Mucosa of descending colon (tissue), 3 donors: ENCODE data around the gene CDKN3. TPM values are rescaled to one million over a fixed set of nuclear protein-coding genes. Genes with fewer than 3 reads are reported as not detected.
"Not testable (repeated sequence)": the region's sequence is repeated elsewhere in the genome, so short reads cannot be mapped to it uniquely, and the experiment has no call there.

Source experiments
- ATAC-seq: fragments of 200-7000 bp; cut with Tn5 transposase; one replicate; pipeline ENCODE4 v1.9.1; 2020; ENCODE audit warnings: mild to moderate bottlenecking, moderate library complexity
- DNase-seq, 3 donors: peaks; one replicate each; pipeline ENCODE4 v3.0.0-alpha.2; 2020
- H3K36me3 ChIP-seq: fragments of 200-600 bp; one replicate; pipeline ENCODE4 v1.8.0; 2021; ENCODE audit warnings: low read depth, mild to moderate bottlenecking
- H3K4me1 ChIP-seq: fragments of 200-600 bp; one replicate; pipeline ENCODE4 v1.8.0; 2021; ENCODE audit warnings: low read depth, mild to moderate bottlenecking
- H3K4me3 ChIP-seq: fragments of 200-600 bp; one replicate; pipeline ENCODE4 v1.8.0; 2021; ENCODE audit warnings: mild to moderate bottlenecking
- H3K9me3 ChIP-seq: fragments of 200-600 bp; one replicate; pipeline ENCODE4 v1.8.0; 2021; ENCODE audit warnings: mild to moderate bottlenecking
- CTCF ChIP-seq: fragments of 200-600 bp; IDR thresholded peaks from one replicate; pipeline ENCODE4 v1.8.0; 2022; ENCODE audit warnings: antibody characterized with exemption, mild to moderate bottlenecking
- intact Hi-C, 2 donors: fragments of 100-400 bp; cut with DNase I in 1 of 2; cut with micrococcal nuclease in 1 of 2; formaldehyde crosslinking; loops; one replicate each; pipeline versions ENCODE4 v1.11.0 to v1.11.1; 2022; cut with DNase I, micrococcal nuclease
- total RNA-seq, 3 donors: library from RNA; stranded (reverse); fragmentation: NEBNext Ultra II Directional in 2 of 3; extraction: Animal tissue kit (Norgen Biotek cat#: 25700) in 2 of 3; gene quantifications; one replicate each; pipeline versions ENCODE4 v1.2.1 to v1.2.4, GENCODE V29; 2021 to 2023
- donor health status: DM: no; HTN: no; CAD: no; lungs with moderate emphysema.
- donor health status: DM: no; HTN: no; CAD: no.
- donor health status: DM: no; HTN: yes; CAD: no.

Gene CDKN3
- total RNA-seq, 3 donors from 2014 or later = 1.7 to 18.2 (median 3.4) TPM

GRCh38 chr14:54383835-54384234 lies 13.0 kb upstream of the CDKN3 start:
- intact Hi-C loops = no loop called here
- Histone ChIP-seq H3K9me3 (no peaks in the 10 kb centered on the region), H3K4me1 (no peaks in the 10 kb centered on the region), H3K4me3 (no peak overlapping the region), H3K36me3 (no peaks in the 10 kb centered on the region)
- no peak for TF ChIP-seq CTCF
- no peak for DNase-seq
- no peak for ATAC-seq

GRCh38 chr14:54385556-54385955 lies 11.3 kb upstream of the CDKN3 start:
- no peaks in the 10 kb centered on the region for H3K9me3 ChIP-seq
- no peak for TF ChIP-seq CTCF

GRCh38 chr14:54387328-54387727 lies 9.5 kb upstream of the CDKN3 start:
- ATAC-seq (peak; percentile 81), DNase-seq (peak in 1 of 3 donors; percentile 24)
- intact Hi-C loops = no loop called here
- no peak for TF ChIP-seq CTCF
- no peaks in the 10 kb centered on the region for H3K36me3 ChIP-seq
- no peak overlapping the region for H3K4me3 ChIP-seq
- no peaks in the 10 kb centered on the region for H3K4me1 ChIP-seq
- no peaks in the 10 kb centered on the region for H3K9me3 ChIP-seq

More at GRCh38 chr14:54385556-54385955, 11.3 kb upstream of the CDKN3 start:
- Histone ChIP-seq H3K4me3 (no peak overlapping the region), H3K4me1 (no peaks in the 10 kb centered on the region), H3K36me3 (no peaks in the 10 kb centered on the region)
- no peak for ATAC-seq
- intact Hi-C loops = no loop called here
- no peak for DNase-seq

- Histone ChIP-seq H3K4me3 (no peak overlapping the region), H3K9me3 (no peaks in the 10 kb centered on the region), H3K36me3 (no peaks in the 10 kb centered on the region), H3K4me1 (peaks cover under 1% of the 10 kb centered on the region)
- DNase-seq = no peak
- no peak for ATAC-seq
- intact Hi-C loops = no loop called here
- TF ChIP-seq CTCF = no peak
These were observed 4.5 kb upstream of the CDKN3 start for GRCh38 chr14:54392131-54392859.

GRCh38 chr14:54392986-54393884 lies 3.6 kb upstream of the CDKN3 start:
- ATAC-seq, H3K4me3 ChIP-seq, H3K4me1 ChIP-seq, intact Hi-C loops, H3K36me3 ChIP-seq, H3K9me3 ChIP-seq, DNase-seq: not testable (repeated sequence)

GRCh38 chr14:54394596-54394995 lies 2.2 kb upstream of the CDKN3 start:
- Histone ChIP-seq H3K4me1 (peaks cover 4% of the 10 kb centered on the region), H3K9me3 (no peaks in the 10 kb centered on the region), H3K36me3 (no peaks in the 10 kb centered on the region), H3K4me3 (no peak overlapping the region)
- DNase-seq = no peak
- intact Hi-C loops = no loop called here
- no peak for TF ChIP-seq CTCF
- ATAC-seq = no peak
